LoVo (cell line): Measurements from ENCODE around the gene AOC1.
A peak's percentile ranks its signal among the peaks of the same experiment; 100 is the strongest.
"Not testable (repeated sequence)": the region's sequence is repeated elsewhere in the genome, so short reads cannot be mapped to it uniquely, and the experiment has no call there.

Experiments
- DNase-seq: peaks from one replicate; pipeline ENCODE4 v3.0.0-alpha.2; 2016; ENCODE audit warnings: low spot score

Gene AOC1

DNA sequence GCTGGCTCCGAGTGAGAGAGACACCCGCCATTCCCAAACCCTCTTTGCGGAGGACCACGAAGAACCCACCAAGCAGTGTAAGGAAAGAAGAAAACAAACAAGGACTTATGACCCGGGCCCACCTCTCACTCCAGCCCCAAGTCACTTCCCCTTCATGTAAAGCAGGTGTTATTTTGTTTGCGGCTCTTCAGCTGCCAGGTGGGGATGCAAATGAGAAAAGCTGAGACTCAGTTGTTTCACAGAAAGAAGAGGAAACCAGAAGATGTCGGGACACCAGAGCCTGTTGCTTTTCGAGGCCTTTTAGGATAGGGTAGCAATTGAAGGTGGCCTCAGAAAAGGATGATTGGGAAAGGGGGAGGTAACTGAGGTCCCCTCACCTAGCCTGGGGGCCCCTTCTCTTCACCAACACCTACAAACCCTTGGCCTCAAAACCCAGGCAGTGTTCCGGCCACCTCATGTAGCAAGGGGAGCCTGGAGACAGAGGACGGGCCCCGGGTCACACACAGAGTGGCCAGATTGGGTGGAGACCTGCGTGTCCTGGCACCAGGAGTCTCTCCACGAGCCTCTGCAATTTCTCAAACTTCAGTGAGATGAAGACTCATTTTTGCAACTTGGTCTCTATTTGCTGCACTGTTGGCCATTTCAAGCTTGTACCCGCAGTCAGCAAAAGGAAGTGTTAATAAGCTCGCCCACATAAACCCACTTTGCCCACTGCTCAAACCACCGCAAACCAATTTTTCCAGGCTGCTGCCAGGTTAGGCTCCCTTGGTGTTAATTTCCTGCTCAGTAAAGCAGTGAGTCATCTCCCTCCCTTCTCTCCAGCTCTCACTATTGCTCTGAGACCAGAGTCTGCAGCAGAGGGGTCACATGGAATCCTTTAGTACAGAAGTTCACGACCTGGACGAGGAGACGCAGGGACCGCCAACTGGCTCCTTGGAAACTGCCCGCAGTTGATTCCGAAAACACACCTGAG, 45.5 kb downstream of the AOC1 start:
- DNase-seq, result no peak

DNA sequence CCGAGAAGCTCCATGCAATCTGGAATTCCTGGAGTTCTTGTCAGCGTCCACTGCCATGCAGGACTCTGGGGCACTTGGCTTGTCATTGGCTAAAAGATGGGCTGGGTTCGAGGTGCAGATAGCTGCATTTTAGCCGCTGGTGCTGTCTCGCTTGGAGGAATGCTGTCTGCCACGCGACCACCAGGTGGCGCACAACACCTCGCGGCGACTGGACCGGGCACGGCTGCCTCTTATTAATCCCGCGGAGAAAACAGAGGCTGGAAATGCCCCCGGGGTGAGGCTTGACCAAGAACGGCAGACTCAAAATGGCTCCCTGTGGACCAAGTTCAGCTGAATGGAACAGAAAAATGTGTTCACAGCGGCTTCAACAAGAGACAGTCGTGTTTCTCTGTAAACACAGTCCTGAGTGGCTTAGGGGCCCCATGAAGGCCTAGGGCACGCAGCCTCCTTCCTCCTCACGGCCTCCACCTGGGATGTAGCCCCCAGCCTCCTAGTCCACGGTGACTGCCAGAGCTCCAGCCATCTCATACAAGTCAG, 46.2 kb downstream of the AOC1 start:
- DNase-seq, result peak; percentile 78

GRCh38 chr7:150900675-150901074, 48.4 kb downstream of the AOC1 start:
- DNase-seq, result no peak

DNA sequence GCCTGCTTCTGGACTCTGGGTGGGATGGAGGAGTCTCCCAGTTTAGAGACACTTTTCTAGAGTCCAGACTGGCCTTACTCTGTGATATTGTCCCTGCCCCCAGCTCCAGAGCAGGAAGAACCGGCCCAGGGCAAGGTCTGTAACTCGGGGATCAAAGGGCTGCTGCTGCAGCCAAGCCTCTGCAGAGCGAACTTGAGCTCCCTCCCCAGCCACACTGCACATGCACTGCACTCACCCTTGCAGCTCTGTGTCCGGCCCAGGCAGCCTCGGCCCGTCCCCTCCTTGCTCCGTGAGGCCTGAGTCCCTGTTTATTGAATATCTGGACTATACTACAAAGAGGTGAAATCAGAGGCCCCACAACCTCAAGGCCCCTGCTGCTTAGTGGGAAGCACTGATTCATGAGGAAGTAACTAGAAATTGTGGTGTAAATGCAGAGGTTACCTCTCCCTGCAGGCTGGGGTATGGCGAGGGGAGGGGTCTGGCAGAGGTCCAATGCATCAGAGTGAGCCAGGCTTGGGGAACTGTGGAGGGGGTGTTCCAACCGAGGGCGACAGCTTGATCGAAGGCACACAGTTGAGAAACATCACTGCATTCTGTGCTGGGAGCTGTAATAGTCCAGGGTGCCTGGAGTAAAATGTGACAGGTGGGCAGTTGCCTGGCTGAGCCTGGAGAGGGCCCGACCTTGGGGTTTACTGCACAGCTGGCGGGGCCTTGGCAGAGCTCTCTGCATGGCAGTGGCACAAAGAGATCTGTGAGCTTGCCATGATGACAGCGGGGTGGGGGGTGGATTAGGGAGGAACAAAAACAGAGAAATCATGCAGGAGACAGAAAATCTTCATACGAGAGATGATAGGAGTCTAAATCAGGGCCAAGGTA, 49.1 kb downstream of the AOC1 start:
- no peak for DNase-seq

- no peak for DNase-seq
Observed at GRCh38 chr7:150902078-150903033, 50.0 kb downstream of the AOC1 start.

GRCh38 chr7:150903606-150904005, 51.3 kb downstream of the AOC1 start:
- DNase-seq, result peak; percentile 68

DNA sequence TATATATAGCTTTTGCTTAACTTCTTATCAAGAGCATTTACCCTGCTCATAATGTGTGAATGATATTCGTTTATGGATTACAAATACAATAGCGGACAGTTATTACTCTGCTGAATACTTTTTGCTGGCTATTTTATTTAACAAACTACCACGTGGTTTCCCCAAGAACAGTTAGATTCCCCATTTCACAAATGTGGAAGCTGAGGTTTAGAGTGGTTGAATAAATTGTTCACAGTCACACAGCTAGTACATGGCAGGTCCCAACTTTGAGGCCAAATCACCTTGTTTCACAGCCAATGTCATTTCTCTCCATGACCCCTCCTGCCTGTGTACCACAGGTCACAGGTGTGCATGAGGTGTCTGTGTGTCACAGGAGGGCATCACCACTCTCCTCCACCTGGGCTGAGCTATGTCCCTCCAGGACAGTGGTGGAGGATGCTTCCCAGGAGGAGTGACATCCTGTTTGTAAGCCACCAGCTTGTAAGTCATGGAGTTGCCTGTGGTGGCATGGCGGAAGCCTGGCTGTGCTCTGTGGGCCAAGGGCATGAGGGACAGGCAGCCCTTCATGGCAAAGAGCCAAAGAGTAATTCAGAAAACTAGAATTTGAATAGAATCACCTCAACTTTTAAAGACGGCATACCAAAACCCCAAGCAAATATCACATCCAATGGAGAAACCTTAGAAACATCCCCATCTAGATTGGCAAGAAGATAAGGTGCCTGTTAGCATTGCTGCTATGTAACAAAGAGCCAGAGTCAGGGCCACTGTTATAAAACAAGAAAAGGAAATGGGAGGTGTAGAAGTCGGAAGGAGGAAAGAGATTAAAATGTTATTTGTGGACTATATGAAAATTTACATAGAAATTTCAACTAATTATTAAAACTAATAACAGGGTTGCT, 51.9 kb downstream of the AOC1 start:
- DNase-seq, result no peak

DNA sequence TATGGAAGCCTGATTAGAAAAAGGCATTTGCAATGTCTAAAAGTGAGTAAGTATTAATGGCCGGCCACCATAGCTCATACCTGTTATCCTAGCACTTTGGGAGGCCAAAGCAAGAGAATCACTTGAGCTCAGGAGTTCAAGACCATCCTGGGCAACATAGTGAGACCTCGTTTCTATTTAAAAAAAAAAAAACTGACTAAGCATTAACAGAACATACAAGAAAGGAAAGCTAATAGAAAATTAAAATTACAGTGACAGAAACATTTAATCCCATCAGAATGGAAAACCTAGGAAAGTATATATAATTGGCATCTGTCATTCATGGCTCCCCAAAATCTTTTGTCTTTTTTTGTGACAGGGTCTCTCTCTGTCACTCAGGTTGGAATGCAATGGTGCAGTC, 55.9 kb downstream of the AOC1 start:
- DNase-seq, result no peak

DNA sequence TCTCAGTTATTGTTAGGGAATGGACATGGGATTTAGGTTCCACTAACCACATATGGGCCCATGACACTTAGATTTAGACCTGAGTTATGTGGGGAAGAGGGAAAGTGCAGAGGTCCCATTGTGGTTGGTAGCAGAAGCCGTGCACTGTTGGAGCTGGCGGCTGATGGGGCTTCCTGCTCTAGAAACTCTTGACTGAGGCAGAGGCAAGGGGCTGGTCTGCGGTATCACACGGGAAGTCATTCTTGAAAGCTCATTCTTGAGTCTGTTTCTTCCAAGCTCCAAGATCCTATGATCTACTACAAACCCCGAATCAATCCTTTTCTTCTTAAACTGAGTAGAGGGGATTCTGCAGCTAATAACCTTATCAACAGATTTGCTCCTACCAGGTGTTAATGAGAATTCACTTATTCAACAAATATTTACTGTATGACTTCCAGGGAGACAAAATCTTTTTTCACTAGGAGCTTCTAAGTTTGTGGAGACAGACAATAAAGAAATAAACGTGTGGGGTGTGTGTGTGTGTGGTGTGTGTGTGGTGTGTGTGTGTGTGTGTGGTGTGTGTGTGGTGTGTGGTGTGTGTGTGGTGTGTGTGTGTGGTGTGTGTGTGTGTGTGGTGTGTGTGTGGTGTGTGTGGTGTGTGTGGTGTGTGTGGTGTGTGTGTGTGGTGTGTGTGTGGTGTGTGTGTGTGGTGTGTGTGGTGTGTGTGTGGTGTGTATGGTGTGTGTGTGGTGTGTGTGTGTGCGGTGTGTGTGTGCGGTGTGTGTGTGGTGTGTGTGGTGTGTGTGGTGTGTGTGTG, 57.1 kb downstream of the AOC1 start:
- no peak for DNase-seq

DNA sequence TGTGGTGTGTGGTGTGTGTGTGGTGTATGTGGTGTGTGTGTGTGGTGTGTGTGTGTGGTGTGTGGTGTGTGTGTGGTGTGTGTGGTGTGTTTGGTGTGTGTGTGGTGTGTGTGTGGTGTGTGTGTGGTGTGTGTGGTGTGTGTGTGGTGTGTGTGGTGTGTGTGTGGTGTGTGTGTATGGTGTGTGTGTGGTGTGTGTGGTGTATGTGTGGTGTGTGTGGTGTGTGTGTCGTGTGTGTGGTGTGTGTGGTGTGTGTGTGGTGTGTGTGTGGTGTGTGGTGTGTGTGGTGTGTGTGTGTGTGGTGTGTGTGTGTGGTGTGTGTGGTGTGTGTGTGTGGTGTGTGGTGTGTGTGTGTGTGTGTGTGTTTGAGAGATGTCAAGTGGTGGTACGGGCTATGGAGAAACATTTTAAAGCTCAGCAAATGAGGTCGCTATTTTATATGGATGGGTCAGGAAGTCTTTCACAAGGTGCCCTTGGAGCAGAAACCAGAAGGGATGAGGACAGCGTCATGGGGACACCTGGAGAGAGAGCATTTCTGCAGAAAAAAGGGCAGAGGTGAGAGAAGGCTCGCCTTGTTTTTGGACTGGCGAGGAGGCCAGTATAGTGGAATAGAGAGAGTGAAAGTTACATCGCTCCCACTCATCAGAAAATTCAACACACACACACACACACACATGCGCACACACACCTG, 58.1 kb downstream of the AOC1 start:
- DNase-seq, result not testable (repeated sequence)

GRCh38 chr7:150910996-150911422, 58.7 kb downstream of the AOC1 start:
- no peak for DNase-seq
